K562 (cell line): ENCODE measurements around the gene YPEL1. TPM values are rescaled to one million over a fixed set of nuclear protein-coding genes. Genes with fewer than 3 reads are reported as not detected.

ENCODE experiments used
- CREM ChIP-seq: IDR thresholded peaks from 2 replicates; pipeline ENCODE4 v1.6.1; 2014; ENCODE audit warnings: antibody characterized with exemption, low read depth
- E2F6 ChIP-seq, 2 experiments: IDR thresholded peaks; 2 replicates each; pipeline ENCODE4 v1.6.1; 2011; ENCODE audit warnings: borderline replicate concordance in 1 of 2, control low read depth in 1 of 2, low read depth in 1 of 2, low read length in 1 of 2, mild to moderate bottlenecking in 1 of 2, mixed read lengths in 1 of 2, moderate library complexity in 1 of 2; ENCODE audit not compliant: insufficient read depth in 1 of 2, insufficient read length in 1 of 2, poor library complexity in 1 of 2, severe bottlenecking in 1 of 2; ENCODE audit errors: extremely low read depth in 1 of 2
- POLR2AphosphoS2 ChIP-seq: IDR thresholded peaks from 2 replicates; pipeline ENCODE4 v1.6.1; 2012; ENCODE audit warnings: low read length, improper control_type of control experiment
- PURB ChIP-seq: sonication (generic); formaldehyde crosslinking; IDR thresholded peaks from 2 replicates; pipeline ENCODE4 v1.9.0; 2021; ENCODE audit warnings: low read depth, mild to moderate bottlenecking, missing genetic modification reagents
- RCOR1 ChIP-seq, 2 experiments: IDR thresholded peaks; 2 replicates each; pipeline ENCODE4 v1.6.1; 2012; ENCODE audit warnings: low read depth in 2 of 2, low read length in 2 of 2, borderline replicate concordance in 1 of 2, improper control_type of control experiment in 1 of 2
- SMARCB1 ChIP-seq: IDR thresholded peaks from 2 replicates; pipeline ENCODE4 v1.6.1; 2011; ENCODE audit warnings: improper control_type of control experiment, low read depth; ENCODE audit not compliant: insufficient read length
- STAT5B ChIP-seq: fragments of 250-450 bp; sonication (Bioruptor Pico); IDR thresholded peaks from 2 replicates; pipeline ENCODE4 v1.8.0; 2021; ENCODE audit warnings: mild to moderate bottlenecking, inconsistent platforms
- ZFP1 ChIP-seq: fragments of 450-650 bp; formaldehyde crosslinking; IDR thresholded peaks from 2 replicates; pipeline ENCODE4 v1.4.0; 2020; ENCODE audit warnings: mild to moderate bottlenecking, mixed read lengths
- ZFPM2 ChIP-seq: fragments of 250-450 bp; sonication (Bioruptor Pico); IDR thresholded peaks from 2 replicates; pipeline ENCODE4 v1.5.1; 2022; ENCODE audit warnings: mild to moderate bottlenecking
- ZNF23 ChIP-seq: fragments of 250-450 bp; sonication (Bioruptor Pico); IDR thresholded peaks from 2 replicates; pipeline ENCODE4 v1.4.0; 2020; ENCODE audit warnings: mild to moderate bottlenecking
- ZNF511 ChIP-seq: sonication (generic); formaldehyde crosslinking; IDR thresholded peaks from 2 replicates; pipeline ENCODE4 v1.8.0; 2022; ENCODE audit warnings: mild to moderate bottlenecking, missing genetic modification reagents
- polyA plus RNA-seq, 8 experiments: library from polyadenylated mRNA; depleted of rRNA in 4 of 8; stranded (reverse) in 5 of 8; unstranded in 3 of 8; fragments of >200 nt; fragmentation: Nextera tagmentation in 2 of 8; fragmentation: Illumina TruSeq in 1 of 8; extraction: Ambion mirVana in 2 of 8; extraction: Trizol in 1 of 8; gene quantifications; 2 replicates each; pipeline versions ENCODE4 v1.2.1 to v1.2.3, GENCODE V29; 2011 to 2014; ENCODE audit warnings: inconsistent platforms in 1 of 8, missing spikeins in 1 of 8
- total RNA-seq, 7 experiments: library from RNA; depleted of rRNA in 6 of 7; stranded (reverse); fragments of >200 nt in 6 of 7; fragmentation: Illumina TruSeq in 2 of 7; extraction: Trizol in 2 of 7; gene quantifications; 2 replicates each; pipeline versions ENCODE4 v1.2.1 to v1.2.3, GENCODE V29; 2011 to 2021; ENCODE audit warnings: low replicate concordance in 1 of 7

YPEL1 gene
- total and polyA plus RNA-seq, 9 of the 15 experiments (the other 6 are each of a cell fraction or from before 2014, with no cell fraction given) = 0.07 to 2.2 (median 0.46) TPM

GRCh38 chr22:21650823-21651520 lies 84.6 kb downstream of the YPEL1 start (continued):
- TF ChIP-seq ZNF23 (CRISPR knock-in tag) (no peak), CREM (no peak), RCOR1 (IDR thresholded peaks at IDR 0.05; ENCODE audit: borderline replicate concordance in 1 of 2, low read depth in 2 of 2, low read length in 2 of 2) (no peak), SMARCB1 (no peak), ZFP1 (CRISPR knock-in tag) (no peak), POLR2AphosphoS2 (peak; percentile 92), PURB (CRISPR knock-in tag) (no peak), STAT5B (no peak), E2F6 (IDR thresholded peaks at IDR 0.05; ENCODE audit: borderline replicate concordance in 1 of 2, extremely low read depth in 1 of 2, insufficient read depth in 1 of 2, insufficient read length in 1 of 2, low read depth in 1 of 2, low read length in 1 of 2, poor library complexity in 1 of 2, severe bottlenecking in 1 of 2) (peak in 1 of 2 experiments; percentile 22), ZFPM2 (no peak), ZNF511 (no peak)
- TF ChIP-seq, all 486 proteins: peak for 8
